A673 (cell line): ENCODE results near the gene PGRMC2. TPM values are rescaled to one million over a fixed set of nuclear protein-coding genes. Genes with fewer than 3 reads are reported as not detected.

Source experiments
- BruUV-seq: library from RNA; stranded (reverse); fragments of 400-500 nt; replicated peaks from 2 replicates; lab custom pipeline; 2021; lab: Mats Ljungman, UMichigan
- CTCF ChIA-PET: fragments of 300-600 bp; sonication (Branson Sonifier 250); formaldehyde crosslinking; loops from one replicate; lab custom pipeline; 2022; ENCODE audit warnings: antibody characterized with exemption; lab: Charles Lee
- POLR2A ChIA-PET: fragments of 300-600 bp; sonication (Branson Sonifier 250); formaldehyde crosslinking; loops from one replicate; lab custom pipeline; 2022; ENCODE audit warnings: antibody characterized with exemption; ENCODE audit not compliant: low non-redundant PET; lab: Charles Lee
- DNase-seq: peaks from one replicate; pipeline ENCODE4 v3.0.0-alpha.2; 2015; ENCODE audit warnings: low spot score
- H3K27ac ChIP-seq: fragments of 200-600 bp; sonication (generic); 2 replicates; pipeline ENCODE4 v1.5.1; 2016; ENCODE audit warnings: mixed run types, low read depth, mild to moderate bottlenecking, mixed read lengths, antibody characterized with exemption, low read length; ENCODE audit not compliant: poor library complexity, severe bottlenecking
- H3K27me3 ChIP-seq: fragments of 200-600 bp; sonication (generic); replicated peaks from 2 replicates; pipeline ENCODE4 v1.6.1; 2017; ENCODE audit warnings: mixed run types, low read depth, mild to moderate bottlenecking, mixed read lengths, antibody characterized with exemption, low read length; ENCODE audit not compliant: insufficient read depth, poor library complexity
- H3K36me3 ChIP-seq: fragments of 200-600 bp; sonication (generic); 2 replicates; pipeline ENCODE4 v1.6.1; 2016; ENCODE audit warnings: mixed run types, mild to moderate bottlenecking, mixed read lengths, antibody characterized with exemption, low read length; ENCODE audit not compliant: insufficient read depth, poor library complexity, severe bottlenecking
- H3K4me1 ChIP-seq: fragments of 200-600 bp; sonication (generic); 2 replicates; pipeline ENCODE4 v1.6.1; 2017; ENCODE audit warnings: mixed run types, mild to moderate bottlenecking, mixed read lengths, antibody characterized with exemption, low read length; ENCODE audit not compliant: insufficient read depth, poor library complexity, severe bottlenecking
- H3K4me3 ChIP-seq: fragments of 200-600 bp; sonication (generic); 2 replicates; pipeline ENCODE4 v1.5.1; 2016; ENCODE audit warnings: low read depth, mixed run types, mild to moderate bottlenecking, mixed read lengths, low read length; ENCODE audit not compliant: poor library complexity, severe bottlenecking
- H3K9me3 ChIP-seq: fragments of 200-600 bp; sonication (generic); 2 replicates; pipeline ENCODE4 v1.6.1; 2016; ENCODE audit warnings: mixed run types, low read depth, mild to moderate bottlenecking, mixed read lengths, antibody characterized with exemption, low read length; ENCODE audit not compliant: poor library complexity, severe bottlenecking
- CTCF ChIP-seq: fragments of 300-800, 200-600 bp; sonication (generic); conservative IDR thresholded peaks from 2 replicates; pipeline ENCODE4 v1.5.1; 2017; ENCODE audit warnings: low read depth, mild to moderate bottlenecking, antibody characterized with exemption, low read length, moderate library complexity, mixed read lengths
- EZH2 ChIP-seq: fragments of 200-600 bp; sonication (generic); IDR thresholded peaks from 2 replicates; pipeline ENCODE4 v1.6.1; 2017; ENCODE audit warnings: borderline replicate concordance, low read depth, mild to moderate bottlenecking, mixed read lengths, antibody characterized with exemption, low read length; ENCODE audit not compliant: poor library complexity, severe bottlenecking
- intact Hi-C: fragments of 100-400 bp; cut with micrococcal nuclease; formaldehyde crosslinking; loops from one replicate; pipeline ENCODE4 v1.10.0; 2022; ENCODE audit not compliant: unreplicated experiment
- total RNA-seq: library from RNA; stranded (reverse); gene quantifications from 2 replicates; pipeline ENCODE4 v1.2.3, GENCODE V29; 2021

The PGRMC2 gene
- total RNA-seq, 1 experiment from 2014 or later, result 51.7 TPM

- POLR2A ChIA-PET, result no interaction called here
- BruUV-seq, result no TSS peak
- CTCF ChIA-PET, result no interaction called here
Measured at GRCh38 chr4:128291096-128291495, 3.5 kb upstream of the PGRMC2 start.

GRCh38 chr4:128290526-128290925 lies 2.9 kb upstream of the PGRMC2 start:
- Histone ChIP-seq H3K4me3 (no peak overlapping the region), H3K27me3 (no peaks in the 10 kb centered on the region), H3K27ac (no peak overlapping the region), H3K4me1 (no peaks in the 10 kb centered on the region), H3K9me3 (no peaks in the 10 kb centered on the region), H3K36me3 (no peaks in the 10 kb centered on the region)
- intact Hi-C loops, result no loop called here
- DNase-seq, result no peak
- TF ChIP-seq EZH2 (no peak), CTCF (no peak)
- CTCF ChIA-PET, result no interaction called here
- POLR2A ChIA-PET, result no interaction called here
- BruUV-seq, result no TSS peak

More at GRCh38 chr4:128291096-128291495, 3.5 kb upstream of the PGRMC2 start:
- TF ChIP-seq CTCF, result no peak
- no peak for TF ChIP-seq EZH2
- Histone ChIP-seq H3K36me3 (no peaks in the 10 kb centered on the region), H3K9me3 (no peaks in the 10 kb centered on the region), H3K27me3 (no peaks in the 10 kb centered on the region), H3K4me3 (no peak overlapping the region), H3K4me1 (no peaks in the 10 kb centered on the region), H3K27ac (no peak overlapping the region)
- intact Hi-C loops, result no loop called here
- no peak for DNase-seq

- CTCF ChIA-PET, result no interaction called here
Measured at GRCh38 chr4:128289523-128290158, 2.0 kb upstream of the PGRMC2 start.

More at GRCh38 chr4:128289523-128290158, 2.0 kb upstream of the PGRMC2 start:
- Histone ChIP-seq H3K4me1 (no peaks in the 10 kb centered on the region), H3K9me3 (no peaks in the 10 kb centered on the region), H3K27me3 (no peaks in the 10 kb centered on the region), H3K36me3 (no peaks in the 10 kb centered on the region), H3K4me3 (no peak overlapping the region), H3K27ac (no peak overlapping the region)
- POLR2A ChIA-PET, result no interaction called here
- intact Hi-C loops, result loop anchor here (5.0 to 10.0 kb wide), 3 partner anchors 98 to 523 kb away; partner anchors contain the start of gene LARP1B
- no peak for DNase-seq
- TF ChIP-seq CTCF, result no peak
- TF ChIP-seq EZH2, result no peak
- BruUV-seq, result no TSS peak
